HG03378 (cell line): ENCODE measurements around the gene HTR1E.
A peak's percentile ranks its signal among the peaks of the same experiment; 100 is the strongest.
"Not testable (repeated sequence)": the region's sequence is repeated elsewhere in the genome, so short reads cannot be mapped to it uniquely, and the experiment has no call there.

Experiments
- ATAC-seq: cut with Tn5 transposase; IDR thresholded peaks from one replicate; pipeline ENCODE4 v1.9.1; 2021; ENCODE audit warnings: mild to moderate bottlenecking, moderate library complexity; ENCODE audit not compliant: unreplicated experiment

The HTR1E gene, protein sequence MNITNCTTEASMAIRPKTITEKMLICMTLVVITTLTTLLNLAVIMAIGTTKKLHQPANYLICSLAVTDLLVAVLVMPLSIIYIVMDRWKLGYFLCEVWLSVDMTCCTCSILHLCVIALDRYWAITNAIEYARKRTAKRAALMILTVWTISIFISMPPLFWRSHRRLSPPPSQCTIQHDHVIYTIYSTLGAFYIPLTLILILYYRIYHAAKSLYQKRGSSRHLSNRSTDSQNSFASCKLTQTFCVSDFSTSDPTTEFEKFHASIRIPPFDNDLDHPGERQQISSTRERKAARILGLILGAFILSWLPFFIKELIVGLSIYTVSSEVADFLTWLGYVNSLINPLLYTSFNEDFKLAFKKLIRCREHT

DNA sequence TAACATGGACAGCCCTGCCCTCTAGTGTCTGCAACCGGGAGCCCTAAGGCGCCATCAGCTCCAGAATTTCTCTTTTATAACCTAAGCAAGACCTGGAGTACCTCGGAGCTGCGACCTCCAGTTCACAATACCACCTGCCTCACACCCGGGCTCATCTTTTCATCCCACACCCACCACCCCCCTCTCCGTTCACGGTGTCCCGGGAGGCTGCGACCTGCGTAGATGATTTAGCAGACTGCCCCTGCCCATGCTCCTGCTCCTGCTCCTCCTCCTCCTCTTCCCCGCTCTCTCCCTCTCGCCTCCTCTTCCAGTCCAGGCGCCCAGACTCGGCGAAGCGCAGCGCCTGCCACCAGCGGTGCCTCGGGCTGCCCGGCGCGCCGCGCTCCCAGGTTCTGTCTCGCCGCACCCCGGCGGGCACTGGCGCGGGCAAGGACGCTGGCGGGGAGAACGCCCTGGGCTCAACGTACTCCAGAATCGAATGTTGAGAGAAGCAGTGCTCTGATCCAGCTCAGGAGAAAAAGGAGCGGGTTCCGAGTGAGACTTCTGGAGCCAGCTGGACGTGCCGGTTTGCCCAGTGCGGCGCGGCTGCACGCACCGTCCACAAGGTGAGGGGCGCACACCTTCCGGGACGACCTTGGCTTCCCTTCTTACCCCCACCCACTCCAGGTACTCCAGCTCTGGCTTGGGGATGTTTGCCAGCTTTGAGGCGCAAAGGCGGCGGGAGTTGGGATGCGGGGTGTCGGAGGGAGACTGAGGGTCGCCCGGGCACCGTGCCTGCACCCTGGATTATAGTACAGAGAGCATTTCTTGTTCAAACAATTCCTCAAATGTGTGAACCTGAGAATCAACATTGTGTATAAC lies at the start of gene HTR1E:
Gene HTR1E (plus strand): TSS at position 310 of the 861 bp plus-strand sequence. CDS start 77,807 bp downstream, outside the sequence.
- peak; percentile 79 for ATAC-seq

DNA sequence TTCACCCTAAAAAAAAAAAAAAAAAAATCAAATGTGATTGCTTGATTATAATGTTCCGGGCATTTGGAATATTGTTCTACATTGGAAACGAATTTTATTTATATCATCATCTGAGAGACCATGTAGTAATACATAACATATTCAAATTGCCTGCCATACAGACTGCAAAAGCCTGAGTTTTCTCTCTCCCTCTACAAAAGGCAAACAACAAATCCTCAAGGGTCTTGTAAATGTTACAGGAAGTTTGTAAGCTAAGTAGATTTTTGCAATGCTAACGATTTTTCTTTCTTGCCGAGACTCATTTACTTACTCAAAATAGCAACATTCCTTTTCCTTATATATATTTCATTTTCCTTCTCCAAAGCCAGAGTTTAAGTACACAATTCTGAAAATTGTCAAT lies 49.0 kb upstream of the HTR1E start:
- no peak for ATAC-seq

DNA sequence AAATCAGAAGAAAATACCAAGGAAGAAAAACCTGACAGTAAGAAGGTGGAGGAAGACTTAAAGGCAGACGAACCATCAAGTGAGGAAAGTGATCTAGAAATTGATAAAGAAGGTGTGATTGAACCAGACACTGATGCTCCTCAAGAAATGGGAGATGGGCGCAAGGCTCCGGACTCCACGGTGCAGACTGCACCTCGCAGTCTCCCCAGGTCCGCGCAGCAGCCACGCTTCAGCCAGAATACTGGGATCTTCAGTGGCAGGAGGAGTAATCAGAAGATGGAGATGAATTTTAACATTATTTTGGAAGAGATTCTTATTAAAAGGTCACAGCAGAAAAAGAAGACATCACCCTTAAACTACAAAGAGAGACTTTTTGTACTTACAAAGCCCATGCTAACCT lies 40.1 kb upstream of the HTR1E start:
- ATAC-seq: not testable (repeated sequence)

DNA sequence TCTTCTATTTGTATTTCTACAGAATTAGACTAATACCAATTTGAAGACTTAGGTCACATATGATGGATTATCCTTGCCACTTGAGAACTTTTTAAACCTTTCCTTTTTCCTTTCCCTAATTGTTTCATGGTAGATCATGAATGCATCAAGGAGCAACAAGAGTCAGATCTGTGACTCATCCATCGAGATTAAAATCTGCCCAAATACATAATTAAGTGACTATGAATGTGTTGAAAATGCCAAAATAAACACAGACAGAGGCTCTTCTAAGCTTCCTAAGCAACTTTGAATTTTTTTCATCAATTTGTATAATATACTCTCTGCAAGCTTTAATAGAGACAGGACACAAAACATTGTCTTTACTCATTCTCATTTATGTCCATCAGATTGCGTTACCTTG lies 23.5 kb upstream of the HTR1E start:
- no peak for ATAC-seq

DNA sequence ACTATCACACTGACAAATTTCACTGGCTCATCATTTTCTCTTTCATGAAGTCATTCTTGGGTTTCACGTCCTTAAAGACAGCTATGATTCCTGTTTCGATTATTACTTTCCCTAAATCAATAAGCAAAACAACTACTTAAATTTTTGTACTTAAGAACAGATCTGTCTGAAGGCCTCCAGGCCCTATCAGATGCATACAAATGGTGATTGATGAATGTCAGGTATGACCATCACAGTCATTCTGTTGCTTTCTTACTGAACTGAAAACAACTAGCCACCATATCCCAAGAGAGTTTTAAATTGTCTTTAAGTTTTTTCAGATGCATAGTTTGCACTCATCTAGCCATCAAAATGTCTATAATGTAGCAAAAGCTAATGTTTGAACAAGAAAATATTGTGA lies 20.9 kb upstream of the HTR1E start:
- no peak for ATAC-seq

DNA sequence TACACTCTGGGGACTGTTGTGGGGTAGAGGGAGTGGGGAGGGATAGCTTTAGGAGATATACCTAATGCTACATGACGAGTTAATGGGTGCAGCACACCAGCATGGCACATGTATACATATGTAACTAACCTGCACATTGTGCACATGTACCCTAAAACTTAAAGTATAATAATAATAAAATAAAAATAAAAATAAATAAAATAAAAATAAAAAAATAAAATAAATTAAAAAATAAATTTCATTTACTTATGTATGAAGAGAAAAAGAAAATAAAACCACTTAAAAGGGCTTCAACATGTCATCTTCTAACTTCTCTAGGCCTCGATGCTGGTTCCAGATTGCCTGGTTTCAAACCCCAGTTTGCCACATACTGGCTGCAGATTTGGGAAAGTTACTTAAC lies 10.2 kb upstream of the HTR1E start:
- ATAC-seq: not testable (repeated sequence)

DNA sequence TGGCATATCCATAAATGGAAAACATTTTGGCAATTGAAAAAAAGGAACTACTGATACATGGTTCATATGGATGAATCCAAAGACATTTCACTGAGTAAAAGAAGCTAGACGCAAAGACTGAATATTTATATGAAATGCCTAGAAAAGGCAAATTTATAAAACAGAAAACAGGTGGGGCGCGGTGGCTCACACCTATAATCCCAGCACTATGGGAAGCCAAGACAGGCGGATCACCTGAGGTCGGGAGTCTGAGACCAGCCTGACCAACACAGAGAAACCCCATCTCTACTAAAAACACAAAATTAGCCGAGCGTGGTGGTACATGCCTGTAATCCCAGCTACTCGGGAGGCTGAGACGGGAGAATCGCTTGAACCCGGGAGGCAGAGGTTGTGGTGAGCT lies 9.5 kb upstream of the HTR1E start:
- ATAC-seq: not testable (repeated sequence)

DNA sequence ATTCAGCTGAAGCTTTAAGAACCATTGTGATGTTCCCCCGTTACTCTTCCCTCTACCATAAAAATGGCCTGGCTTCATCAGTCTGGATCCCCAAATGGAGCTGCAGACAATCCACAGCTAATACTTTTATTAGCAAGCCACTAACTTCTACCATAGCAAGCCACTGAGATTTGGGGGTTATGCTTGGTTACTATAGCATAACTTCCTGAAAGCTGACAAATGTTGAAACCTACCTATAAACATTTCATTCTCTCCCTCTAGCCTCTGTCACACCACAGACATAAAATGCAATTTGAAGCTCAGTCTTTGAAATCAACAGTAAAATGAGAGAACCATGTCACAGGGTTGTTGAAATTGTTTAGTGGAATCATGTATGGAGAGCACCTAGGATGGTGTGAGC lies 3.0 kb upstream of the HTR1E start:
- ATAC-seq: no peak

DNA sequence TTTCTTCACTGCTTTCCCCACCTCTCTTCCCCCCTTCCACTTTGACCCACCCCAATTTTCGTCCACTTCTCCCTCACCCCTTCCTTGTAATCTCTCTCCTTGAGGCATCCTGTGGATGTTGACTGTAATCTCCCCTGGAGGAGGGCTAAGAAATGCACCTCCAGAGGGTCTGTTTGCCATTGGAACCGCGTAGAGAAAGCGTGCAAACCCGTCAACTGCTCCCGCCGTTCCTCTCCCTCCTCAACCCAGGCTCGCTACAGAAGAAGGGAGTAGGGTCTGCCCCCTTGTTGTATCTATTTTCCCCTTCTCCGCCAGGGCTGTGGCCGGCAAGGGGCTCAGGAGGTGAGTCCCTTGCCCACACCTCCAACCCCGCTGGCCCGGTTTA lies 502 bp upstream of the HTR1E start:
- no peak for ATAC-seq

DNA sequence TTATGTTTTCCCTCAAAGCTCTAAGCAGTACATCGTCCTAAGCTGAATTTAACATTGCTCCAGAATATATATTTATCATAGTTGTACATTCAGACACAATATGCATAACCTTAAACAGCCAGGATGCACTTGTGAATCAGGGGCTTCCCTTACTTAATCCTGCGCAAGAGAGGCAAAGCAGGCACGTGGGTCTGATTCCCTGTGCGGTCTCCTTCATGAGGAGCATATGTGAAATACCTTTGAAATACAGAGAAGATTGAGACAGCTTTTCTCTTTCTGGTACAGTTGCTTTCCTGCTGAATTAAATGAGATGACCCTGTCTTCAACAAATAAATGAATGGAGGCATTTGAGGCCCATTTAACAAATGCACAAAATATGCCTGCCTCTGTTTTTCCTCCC lies 1.5 kb downstream of the HTR1E start:
- no peak for ATAC-seq

DNA sequence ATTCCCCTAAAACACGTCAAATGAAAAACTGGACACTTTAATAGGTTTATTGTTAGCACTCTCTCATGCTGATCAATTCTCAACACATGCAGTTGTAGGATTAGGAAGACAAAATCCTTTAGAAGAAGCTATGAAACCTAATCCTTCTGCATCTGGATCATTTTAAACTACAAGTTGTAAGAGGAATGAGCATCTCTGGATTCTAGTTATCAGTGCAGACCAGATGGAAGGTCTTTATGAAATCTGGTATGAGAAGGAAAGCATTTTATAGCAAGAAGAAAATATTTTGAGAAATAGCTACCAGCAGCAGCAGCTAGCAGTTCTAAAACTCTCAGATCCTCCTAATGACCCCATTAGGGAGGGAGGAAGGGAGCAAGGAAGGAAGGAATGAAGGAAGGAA lies 4.1 kb downstream of the HTR1E start:
- no peak for ATAC-seq

DNA sequence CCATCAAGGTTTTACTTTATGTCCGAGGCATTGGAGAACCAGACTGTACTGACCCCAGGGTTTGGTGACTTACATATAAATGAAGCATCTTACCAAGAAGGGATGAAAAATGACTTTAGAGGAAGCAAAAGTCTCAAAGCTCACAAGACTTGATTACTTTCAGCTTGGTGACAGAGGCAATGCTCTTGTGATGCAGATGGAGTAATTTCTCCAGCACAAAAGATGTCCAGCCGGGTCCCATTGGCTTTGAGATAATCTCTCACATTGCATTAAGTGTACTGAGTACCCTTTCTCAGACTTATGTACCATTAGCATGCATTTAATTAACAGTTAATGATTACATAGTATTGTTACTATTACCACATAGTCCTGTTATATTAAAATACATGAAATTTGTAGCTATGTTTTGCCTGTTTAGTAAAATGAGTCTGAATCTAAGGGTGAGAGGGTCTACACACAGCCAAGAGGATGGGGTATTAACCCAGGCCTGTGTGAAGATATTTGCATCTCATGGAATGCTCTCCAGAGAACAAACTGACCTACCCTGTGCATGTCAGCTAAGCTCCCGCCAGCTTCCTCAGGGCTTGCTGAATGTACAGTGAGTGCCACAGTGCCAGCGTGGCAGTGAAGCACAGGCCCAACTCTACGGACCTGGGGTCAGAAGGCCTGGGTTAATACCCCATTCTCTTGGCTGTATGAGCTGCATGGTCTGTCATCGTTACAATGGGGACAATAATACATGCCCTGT lies 5.6 kb downstream of the HTR1E start:
- no peak for ATAC-seq

DNA sequence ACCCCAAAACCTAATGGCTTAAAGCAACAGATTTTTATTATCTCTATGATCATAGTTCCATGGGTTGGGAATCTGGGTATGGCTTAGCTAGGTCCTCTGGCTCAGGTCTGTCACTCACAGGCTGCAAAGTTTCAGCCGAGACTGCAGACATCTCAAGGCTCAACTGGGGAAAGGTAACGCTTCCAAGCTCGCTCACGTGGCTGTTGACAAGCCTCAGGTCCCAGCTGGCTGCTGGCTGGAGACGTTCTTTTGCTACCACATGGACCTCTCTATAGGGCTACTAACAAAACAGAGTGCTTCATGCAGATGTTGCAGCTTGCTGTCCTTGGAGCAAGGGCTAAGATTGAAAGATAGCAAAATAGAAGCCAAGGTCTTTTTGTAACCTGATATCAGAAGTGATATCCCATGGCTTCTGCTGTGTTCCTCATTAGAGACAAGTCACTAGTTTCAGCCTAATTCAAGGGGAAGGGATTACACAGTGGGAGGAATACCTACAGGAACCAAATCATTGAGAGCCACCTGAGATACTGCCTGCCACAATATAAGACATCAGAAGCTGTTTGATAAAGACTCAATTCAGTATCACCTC lies 6.6 kb downstream of the HTR1E start:
- ATAC-seq: no peak

DNA sequence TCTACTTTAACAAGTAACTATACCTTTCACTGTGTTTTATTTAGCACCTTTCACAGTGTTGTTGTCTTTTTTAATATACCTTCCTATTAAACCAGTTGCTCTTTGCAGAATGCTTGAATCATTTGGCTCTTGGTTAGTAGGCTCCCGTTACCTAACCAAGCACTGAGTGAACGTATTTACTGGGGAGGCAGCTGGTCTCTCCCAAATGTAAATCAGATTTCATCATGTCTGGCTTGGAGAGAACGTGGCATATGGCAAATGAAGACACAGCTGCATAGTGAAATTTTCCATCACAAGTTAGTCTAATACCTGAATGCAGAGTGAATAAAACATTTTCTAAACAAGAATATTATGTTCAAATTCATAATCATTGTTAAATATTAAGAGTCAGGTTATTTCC lies 12.4 kb downstream of the HTR1E start:
- ATAC-seq: no peak

DNA sequence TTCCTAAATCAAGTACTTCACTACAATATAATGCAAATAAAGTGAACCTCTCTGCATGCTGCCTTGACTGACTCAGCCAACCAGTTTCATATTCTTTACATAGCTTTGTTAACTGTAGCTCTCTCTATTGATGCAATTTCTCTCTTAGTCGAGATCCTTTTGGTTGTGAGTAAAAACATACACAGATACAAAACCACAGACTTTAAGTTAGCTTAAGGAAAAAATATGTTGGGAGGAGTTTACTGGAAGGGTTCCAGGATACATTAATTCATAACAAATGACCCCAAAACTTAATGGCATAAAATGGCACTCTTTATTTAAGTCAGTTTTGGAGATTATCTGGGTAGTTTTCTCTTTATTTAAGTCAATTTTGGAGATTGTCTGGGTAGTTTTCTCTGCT lies 15.7 kb downstream of the HTR1E start:
- no peak for ATAC-seq

DNA sequence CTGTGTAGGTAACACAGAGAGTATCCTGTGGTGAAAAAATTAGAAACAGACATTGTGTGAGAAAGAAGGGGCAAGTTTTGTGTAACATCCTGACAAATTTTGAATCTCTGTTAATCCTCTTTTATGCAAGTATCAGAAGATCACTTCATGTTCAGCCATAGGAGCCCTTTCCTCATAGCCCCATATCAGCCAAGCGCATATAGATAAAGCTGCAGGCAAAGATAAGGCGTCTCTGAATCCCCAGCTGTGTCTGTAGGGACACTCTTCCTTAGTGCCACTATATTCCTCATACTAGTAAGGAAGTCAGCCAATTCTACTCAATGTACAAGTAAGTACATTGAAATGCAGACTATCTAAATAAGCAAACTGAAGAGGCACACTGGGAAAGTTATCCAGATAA lies 22.3 kb downstream of the HTR1E start:
- no peak for ATAC-seq

DNA sequence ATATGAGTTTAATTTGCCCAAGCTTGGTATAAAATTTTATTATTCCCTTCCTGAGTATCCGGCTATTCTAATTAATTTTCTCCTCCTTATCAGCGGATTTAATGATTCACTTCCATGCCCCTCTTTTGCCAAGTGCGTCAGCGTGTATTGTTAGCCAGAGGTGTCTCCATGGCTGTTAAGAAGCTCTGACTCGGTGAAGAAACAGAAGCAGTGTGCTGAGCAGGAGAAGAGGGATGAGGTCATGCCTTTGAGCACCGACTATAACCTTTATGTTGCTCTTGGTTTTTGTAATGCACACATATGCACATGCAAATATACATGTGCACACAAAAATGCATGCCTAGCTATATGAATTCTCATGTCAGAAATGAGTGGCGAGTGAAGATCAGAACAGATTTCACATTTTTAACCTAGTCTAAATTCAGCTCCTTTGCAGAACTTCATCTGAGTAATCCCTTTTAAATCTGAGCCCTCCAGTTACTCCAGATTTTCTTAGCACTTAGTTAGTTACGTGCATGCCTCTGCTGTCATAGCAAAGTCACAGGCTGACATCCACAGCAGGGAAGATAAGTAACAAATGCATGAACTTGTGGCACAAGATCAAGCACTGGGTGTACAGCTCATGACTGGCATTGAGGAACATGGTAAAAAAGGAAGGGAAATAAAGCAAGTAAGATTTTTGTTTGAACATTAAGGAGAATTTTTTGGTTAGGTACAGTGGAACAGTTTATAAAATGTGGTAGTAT lies 24.3 kb downstream of the HTR1E start:
- no peak for ATAC-seq

DNA sequence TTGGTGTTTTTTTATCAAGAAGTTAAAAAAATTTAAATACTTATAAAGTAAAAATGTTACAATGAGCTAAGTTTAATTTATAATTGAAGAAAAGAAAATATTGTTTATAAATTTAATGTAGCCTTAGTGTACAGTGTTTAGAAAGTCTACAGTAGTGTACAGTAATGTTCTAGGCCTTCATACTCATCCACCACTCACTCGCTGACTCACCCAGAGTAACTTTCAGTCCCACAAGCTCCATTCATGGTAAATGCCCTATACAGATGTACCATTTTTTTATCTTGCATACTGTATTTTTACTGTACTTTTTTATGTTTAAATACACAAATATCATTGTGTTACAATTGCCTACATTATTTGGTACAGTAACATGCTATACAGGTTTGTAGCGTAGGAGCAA lies 26.0 kb downstream of the HTR1E start:
- ATAC-seq: no peak

DNA sequence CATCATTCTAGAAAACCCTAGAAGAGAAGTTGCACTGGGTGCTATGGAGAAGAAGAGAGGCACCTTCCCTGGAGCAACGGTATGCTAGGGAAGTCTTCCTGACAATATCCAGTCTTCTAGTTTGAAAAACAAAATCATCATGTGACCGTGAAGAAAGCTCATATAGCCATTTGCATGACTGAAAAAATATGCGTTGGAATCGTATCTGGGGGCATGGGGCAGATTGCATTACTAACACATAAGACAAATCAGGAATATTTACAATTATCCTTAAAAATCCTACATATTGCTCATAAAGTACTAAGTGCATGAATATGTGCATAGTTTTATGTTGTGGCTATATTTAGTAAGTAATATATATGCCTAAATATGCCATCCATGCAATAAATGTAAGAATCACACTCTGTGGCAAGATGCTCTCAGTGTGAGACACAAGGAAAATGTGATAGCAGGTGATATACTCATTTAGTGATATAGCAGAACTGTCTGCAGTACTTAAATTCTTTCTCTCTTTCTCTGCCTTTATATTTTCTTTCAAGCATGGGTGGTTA lies 26.8 kb downstream of the HTR1E start:
- no peak for ATAC-seq

DNA sequence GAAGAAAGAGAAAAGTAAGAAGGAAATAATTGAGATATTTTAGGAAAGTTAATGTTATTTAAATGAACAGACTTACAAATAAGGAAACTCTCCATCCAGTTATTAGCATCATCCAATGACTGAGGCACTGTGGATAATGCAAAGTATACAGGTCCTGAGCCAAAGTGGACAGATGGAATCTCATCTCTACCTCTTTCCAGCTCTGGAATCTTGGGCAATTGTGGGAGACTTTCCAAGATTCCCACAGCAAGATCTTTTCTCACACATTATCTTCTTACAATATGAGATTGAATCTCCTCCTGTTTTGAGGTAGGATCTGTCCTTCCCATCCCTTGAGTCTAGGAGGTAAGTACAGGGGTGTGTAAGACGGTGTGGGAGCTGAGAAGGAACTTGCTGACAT lies 28.9 kb downstream of the HTR1E start:
- no peak for ATAC-seq
